Measurements from ENCODE around the gene DGAT2.

The DGAT2 gene

DNA sequence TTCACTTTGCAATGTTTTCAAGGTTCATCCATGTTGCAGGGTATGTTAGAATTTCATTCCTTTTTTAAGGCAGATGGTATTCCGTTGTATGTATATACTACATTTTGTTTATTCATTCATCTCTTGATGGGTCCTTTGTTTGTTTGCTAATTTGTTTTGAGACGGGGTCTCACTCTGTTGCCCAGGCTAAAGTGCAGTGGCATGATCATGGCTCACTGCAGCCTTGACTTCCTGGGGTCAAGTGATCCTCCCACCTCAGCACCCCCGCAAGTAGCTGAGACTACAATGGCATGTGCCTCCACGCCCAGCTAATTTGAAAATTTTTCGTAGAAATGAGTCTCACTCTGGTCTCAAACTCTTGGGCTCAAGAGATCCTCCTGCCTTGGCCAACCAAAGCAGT lies 52.6 kb downstream of the DGAT2 start:
- peaks cover 12% of the 10 kb centered on the region for H3F3A ChIP-seq (ENCODE audit: insufficient read depth, low read length)
- H3K9me2 ChIP-seq (ENCODE audit: low read depth, low read length), result no peaks in the 10 kb centered on the region
- peaks cover 75% of the 10 kb centered on the region for H3K4me1 ChIP-seq (ENCODE audit: insufficient read depth, low read length, severe bottlenecking)
- no peak overlapping the region for H3K9ac ChIP-seq (ENCODE audit: low read length)
- TF ChIP-seq, protein P1, sequence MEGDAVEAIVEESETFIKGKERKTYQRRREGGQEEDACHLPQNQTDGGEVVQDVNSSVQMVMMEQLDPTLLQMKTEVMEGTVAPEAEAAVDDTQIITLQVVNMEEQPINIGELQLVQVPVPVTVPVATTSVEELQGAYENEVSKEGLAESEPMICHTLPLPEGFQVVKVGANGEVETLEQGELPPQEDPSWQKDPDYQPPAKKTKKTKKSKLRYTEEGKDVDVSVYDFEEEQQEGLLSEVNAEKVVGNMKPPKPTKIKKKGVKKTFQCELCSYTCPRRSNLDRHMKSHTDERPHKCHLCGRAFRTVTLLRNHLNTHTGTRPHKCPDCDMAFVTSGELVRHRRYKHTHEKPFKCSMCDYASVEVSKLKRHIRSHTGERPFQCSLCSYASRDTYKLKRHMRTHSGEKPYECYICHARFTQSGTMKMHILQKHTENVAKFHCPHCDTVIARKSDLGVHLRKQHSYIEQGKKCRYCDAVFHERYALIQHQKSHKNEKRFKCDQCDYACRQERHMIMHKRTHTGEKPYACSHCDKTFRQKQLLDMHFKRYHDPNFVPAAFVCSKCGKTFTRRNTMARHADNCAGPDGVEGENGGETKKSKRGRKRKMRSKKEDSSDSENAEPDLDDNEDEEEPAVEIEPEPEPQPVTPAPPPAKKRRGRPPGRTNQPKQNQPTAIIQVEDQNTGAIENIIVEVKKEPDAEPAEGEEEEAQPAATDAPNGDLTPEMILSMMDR (IDR thresholded peaks at IDR 0.05; ENCODE audit: low read length), result no peak
- TF ChIP-seq EZH2 (IDR thresholded peaks at IDR 0.05; ENCODE audit: borderline replicate concordance, low read length), result no peak
- H3K4me2 ChIP-seq (ENCODE audit: low read length), result no peak overlapping the region
- no peak overlapping the region for H3K4me3 ChIP-seq (ENCODE audit: low read depth, low read length, poor library complexity, severe bottlenecking)
- H2AFZ ChIP-seq (ENCODE audit: low read length), result no peak overlapping the region
- H3K79me2 ChIP-seq (ENCODE audit: insufficient read depth, low read length), result peaks cover 71% of the 10 kb centered on the region
- H3K27ac ChIP-seq (ENCODE audit: low read depth, low read length, poor library complexity, severe bottlenecking), result peak overlapping the region; percentile 34
- no peaks in the 10 kb centered on the region for H3K27me3 ChIP-seq (ENCODE audit: insufficient read depth, low read length)
- H3K36me3 ChIP-seq (ENCODE audit: insufficient read depth, low read length), result peaks cover 36% of the 10 kb centered on the region
- H3K9me3 ChIP-seq (ENCODE audit: low read length), result no peaks in the 10 kb centered on the region
- H4K20me1 ChIP-seq (ENCODE audit: insufficient read depth, low read length), result no peaks in the 10 kb centered on the region

DNA sequence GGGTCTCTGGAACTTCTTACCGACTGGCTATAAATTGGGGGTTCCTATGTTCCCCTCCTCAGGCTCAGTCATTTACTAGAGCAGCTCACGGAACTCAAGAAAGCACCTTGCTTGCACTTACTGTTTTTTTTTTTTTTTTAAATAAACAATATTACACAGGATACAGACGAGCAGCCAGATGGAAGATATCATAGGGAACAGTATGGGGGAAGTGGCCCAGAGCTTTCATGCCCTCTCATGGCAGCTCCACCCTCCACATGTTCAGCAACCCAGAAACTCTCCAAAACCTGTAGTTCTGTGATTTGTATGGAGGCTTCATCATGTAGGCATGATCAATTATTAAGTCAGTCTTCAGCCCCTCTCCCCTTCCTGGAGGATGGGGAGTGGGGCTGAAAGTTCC lies 54.0 kb downstream of the DGAT2 start:
- H3K9me3 ChIP-seq (ENCODE audit: low read length), result no peaks in the 10 kb centered on the region
- no peak overlapping the region for H3K4me3 ChIP-seq (ENCODE audit: low read depth, low read length, poor library complexity, severe bottlenecking)
- no peaks in the 10 kb centered on the region for H3K27me3 ChIP-seq (ENCODE audit: insufficient read depth, low read length)
- TF ChIP-seq, protein P1 (IDR thresholded peaks at IDR 0.05; ENCODE audit: low read length), result no peak
- no peak for TF ChIP-seq EZH2 (IDR thresholded peaks at IDR 0.05; ENCODE audit: borderline replicate concordance, low read length)
- peaks cover 12% of the 10 kb centered on the region for H3F3A ChIP-seq (ENCODE audit: insufficient read depth, low read length)
- peaks cover 69% of the 10 kb centered on the region for H3K4me1 ChIP-seq (ENCODE audit: insufficient read depth, low read length, severe bottlenecking)
- peak overlapping the region; percentile 97 for H3K27ac ChIP-seq (ENCODE audit: low read depth, low read length, poor library complexity, severe bottlenecking)
- peaks cover 69% of the 10 kb centered on the region for H3K79me2 ChIP-seq (ENCODE audit: insufficient read depth, low read length)
- no peak overlapping the region for H2AFZ ChIP-seq (ENCODE audit: low read length)
- no peaks in the 10 kb centered on the region for H4K20me1 ChIP-seq (ENCODE audit: insufficient read depth, low read length)
- no peak overlapping the region for H3K9ac ChIP-seq (ENCODE audit: low read length)
- H3K9me2 ChIP-seq (ENCODE audit: low read depth, low read length), result no peaks in the 10 kb centered on the region
- H3K4me2 ChIP-seq (ENCODE audit: low read length), result no peak overlapping the region
- H3K36me3 ChIP-seq (ENCODE audit: insufficient read depth, low read length), result peaks cover 36% of the 10 kb centered on the region

DNA sequence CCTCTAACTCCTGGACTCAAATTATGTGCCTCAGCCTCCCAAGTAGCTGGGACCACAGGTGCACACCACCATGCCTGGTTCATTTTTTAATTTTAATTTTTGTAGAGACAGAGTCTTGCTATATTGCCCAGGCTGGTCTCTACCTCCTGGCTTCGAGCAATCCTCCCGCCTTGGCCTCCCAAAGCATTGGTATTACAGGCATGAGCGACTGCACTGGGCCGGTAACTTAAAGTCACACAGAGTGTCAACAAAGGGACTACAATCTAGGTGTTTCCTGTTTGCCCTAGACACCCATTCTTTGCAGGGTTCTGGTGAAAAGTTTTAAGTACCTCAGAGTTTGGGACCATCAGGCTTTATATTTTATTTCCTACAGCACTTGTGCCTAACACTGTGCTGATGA lies 54.8 kb downstream of the DGAT2 start:
- H3K9me3 ChIP-seq (ENCODE audit: low read length), result no peaks in the 10 kb centered on the region
- peaks cover 60% of the 10 kb centered on the region for H3K4me1 ChIP-seq (ENCODE audit: insufficient read depth, low read length, severe bottlenecking)
- H3K9ac ChIP-seq (ENCODE audit: low read length), result peak overlapping the region; percentile 48
- peak overlapping the region; percentile 59 for H3K4me2 ChIP-seq (ENCODE audit: low read length)
- H3K79me2 ChIP-seq (ENCODE audit: insufficient read depth, low read length), result peaks cover 69% of the 10 kb centered on the region
- no peaks in the 10 kb centered on the region for H3K27me3 ChIP-seq (ENCODE audit: insufficient read depth, low read length)
- H4K20me1 ChIP-seq (ENCODE audit: insufficient read depth, low read length), result no peaks in the 10 kb centered on the region
- H3K27ac ChIP-seq (ENCODE audit: low read depth, low read length, poor library complexity, severe bottlenecking), result peak overlapping the region; percentile 97
- no peaks in the 10 kb centered on the region for H3K9me2 ChIP-seq (ENCODE audit: low read depth, low read length)
- H3K4me3 ChIP-seq (ENCODE audit: low read depth, low read length, poor library complexity, severe bottlenecking), result peak overlapping the region; percentile 51
- TF ChIP-seq, protein P1 (IDR thresholded peaks at IDR 0.05; ENCODE audit: low read length), result no peak
- TF ChIP-seq EZH2 (IDR thresholded peaks at IDR 0.05; ENCODE audit: borderline replicate concordance, low read length), result no peak
- H3K36me3 ChIP-seq (ENCODE audit: insufficient read depth, low read length), result peaks cover 36% of the 10 kb centered on the region
- H2AFZ ChIP-seq (ENCODE audit: low read length), result no peak overlapping the region
- H3F3A ChIP-seq (ENCODE audit: insufficient read depth, low read length), result peaks cover 12% of the 10 kb centered on the region

Measured in OCI-LY1 (cell line).